GM19035 (cell line): ENCODE data around the gene NDUFS8.

Experiments
- ATAC-seq: cut with Tn5 transposase; IDR thresholded peaks from one replicate; pipeline ENCODE4 v1.9.1; 2021; ENCODE audit not compliant: unreplicated experiment

The NDUFS8 gene

DNA sequence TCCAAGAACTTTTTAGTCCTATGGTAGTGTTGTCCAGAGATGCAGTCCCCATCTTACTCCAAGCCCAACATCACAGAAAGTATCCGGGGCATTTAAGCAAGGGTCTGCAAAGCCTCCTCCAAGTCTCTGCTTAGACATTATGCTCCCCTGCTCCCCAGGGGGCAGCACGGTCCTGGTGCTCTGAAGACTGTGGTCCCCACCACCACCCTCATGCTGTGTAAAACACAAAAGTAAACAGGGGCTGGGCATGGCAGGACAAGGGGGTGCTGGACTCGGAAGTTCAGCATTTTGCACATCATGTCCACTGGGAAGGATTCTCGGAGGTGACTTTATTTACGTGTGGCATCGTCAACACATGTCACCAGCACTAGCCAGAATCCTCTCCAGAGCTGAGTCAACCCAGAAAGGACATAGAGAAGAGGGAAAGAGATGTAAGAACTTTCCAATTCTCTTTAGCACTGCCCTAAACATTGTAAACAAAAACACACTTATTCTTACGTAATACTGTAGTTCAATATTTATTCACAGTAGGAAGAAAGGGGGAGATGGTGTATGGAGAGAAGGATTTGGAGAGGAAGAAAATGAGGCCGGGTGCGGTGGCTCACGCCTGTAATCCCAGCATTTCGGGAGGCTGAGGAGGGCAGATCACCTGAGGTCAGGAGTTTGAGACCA is 46.0 kb downstream of the NDUFS8 start:
- no peak for ATAC-seq

GRCh38 chr11:68077617-68078582 is 47.4 kb downstream of the NDUFS8 start:
- ATAC-seq, result peak; percentile 60

DNA sequence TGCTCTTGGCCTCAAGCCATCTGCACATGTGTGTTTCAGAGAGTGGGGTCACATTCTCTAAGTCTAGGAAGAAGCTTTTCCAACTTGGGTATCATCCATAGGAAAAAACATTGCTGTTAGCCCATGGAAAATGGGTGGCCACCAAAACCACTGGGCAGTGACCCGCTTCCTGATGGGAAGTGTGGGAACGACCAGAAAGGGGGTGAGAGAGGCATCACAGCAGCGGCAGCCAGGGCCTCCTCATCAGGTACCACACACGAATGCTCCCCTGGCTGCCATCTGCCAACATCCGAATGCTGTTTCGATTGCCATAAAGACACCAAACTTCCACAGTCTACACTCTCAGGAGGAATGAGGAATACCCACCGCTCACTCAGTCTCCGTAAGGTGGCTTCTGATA is 50.4 kb downstream of the NDUFS8 start:
- no peak for ATAC-seq

DNA sequence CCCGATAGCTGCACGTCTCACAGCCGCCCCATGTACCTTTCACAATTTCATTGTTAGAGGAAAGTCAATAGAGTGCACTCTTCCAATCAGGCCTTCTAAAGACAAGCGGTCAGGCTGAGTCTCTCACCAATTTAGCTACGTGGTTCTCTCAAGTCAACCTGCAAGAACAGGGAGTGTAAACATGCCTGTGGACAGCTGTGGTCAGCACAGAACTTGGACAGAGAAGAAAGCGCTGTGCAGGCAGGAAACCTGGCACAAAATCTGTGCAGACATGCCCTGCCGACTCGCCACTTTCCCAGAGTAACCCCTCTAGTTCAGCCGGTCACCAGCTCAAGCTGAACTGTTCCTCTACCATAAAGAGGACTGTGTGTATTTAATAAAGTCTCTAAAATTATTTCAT is 51.2 kb downstream of the NDUFS8 start:
- ATAC-seq, result no peak

- ATAC-seq, result no peak
These were observed 52.0 kb downstream of the NDUFS8 start for GRCh38 chr11:68082481-68082880.

DNA sequence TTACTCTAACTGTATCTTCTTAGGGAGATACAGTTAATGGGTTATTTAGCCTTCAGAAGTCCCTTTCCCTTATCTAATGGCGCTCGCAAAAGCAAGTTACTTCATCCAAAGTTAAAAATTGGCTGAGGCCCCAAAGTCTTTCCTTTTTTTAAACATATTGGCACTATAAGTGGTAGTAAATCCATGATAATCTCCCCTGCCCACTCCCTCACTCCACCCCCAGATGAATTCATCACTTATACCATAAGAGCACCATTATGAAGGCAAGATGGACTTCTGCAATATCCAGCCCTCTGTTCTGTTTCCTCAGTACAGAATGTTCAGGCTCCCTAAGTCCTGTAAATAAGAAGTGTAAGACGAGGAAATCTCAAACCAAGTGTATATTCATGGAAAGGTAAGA is 53.0 kb downstream of the NDUFS8 start:
- no peak for ATAC-seq
